Uterus (tissue), 2 donors: Measurements from ENCODE around the gene CAMK2D.

Experiments used
- CTCF ChIP-seq, 4 experiments: fragments of 200-600 bp in 2 of 4; fragments of 450-650 bp in 2 of 4; sonication (generic) in 2 of 4; IDR thresholded peaks; one replicate each; pipeline ENCODE4 v1.5.1; 2016 to 2019; ENCODE audit warnings: antibody characterized with exemption in 4 of 4, mild to moderate bottlenecking in 2 of 4, moderate library complexity in 1 of 4
- POLR2A ChIP-seq, 2 donors: fragments of 450-650 bp; IDR thresholded peaks; one replicate each; pipeline ENCODE4 v1.6.1; 2016; ENCODE audit warnings: antibody characterized with exemption in 2 of 2, mild to moderate bottlenecking in 1 of 2, moderate library complexity in 1 of 2

GRCh38 chr4:113616443-113616842 lies 145.1 kb downstream of the CAMK2D start:
- TF ChIP-seq CTCF (IDR thresholded peaks at IDR 0.05) (no peak), POLR2A (IDR thresholded peaks at IDR 0.05) (no peak)
